IPS DF 4.7 (cell line): ENCODE data around the gene CEP43.

Experiments used
- DNase-seq: peaks from one replicate; pipeline ENCODE4 v3.0.0-alpha.2; 2013; ENCODE audit warnings: low spot score; ENCODE audit errors: extremely low read depth

The CEP43 gene

DNA sequence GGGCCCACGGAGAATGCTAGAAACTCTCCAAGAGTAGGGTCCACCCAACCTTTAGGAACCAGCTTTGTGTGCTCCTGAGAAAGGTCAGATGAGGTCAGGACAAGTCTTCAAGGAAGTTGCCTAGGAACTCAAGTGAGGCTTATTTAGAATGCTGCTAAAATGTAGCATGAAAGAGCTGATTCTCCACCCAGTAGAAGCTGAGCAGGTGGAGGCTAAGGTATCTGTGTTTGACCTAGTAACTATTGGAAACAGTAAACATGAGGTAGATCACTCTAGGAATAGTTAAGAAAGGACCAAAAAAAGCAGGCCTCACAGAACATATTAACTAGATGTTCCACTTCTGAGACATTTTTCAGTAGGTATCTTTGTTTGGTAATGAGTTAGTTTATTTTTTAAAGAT lies 13.9 kb downstream of the CEP43 start:
- no peak for DNase-seq

DNA sequence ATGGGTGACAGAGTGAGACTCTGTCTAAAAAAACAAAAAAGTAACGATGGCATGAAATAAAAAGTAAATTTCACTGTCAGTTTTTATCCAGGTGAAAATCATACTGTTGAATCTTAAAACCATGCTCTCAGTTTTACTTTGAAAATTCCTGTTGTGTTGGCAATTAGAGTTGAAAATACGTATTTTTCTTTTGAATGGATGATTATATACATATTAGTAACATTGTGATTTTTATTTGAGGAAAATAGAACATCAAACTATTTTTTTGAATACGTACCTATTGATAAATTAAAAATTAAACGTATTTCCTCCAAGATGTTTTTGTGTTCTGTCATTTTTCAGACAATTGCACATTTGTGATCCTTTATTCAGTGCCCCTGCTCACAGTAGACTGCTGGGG lies 14.7 kb downstream of the CEP43 start:
- no peak for DNase-seq

GRCh38 chr6:167015302-167015701 lies 16.1 kb downstream of the CEP43 start:
- no peak for DNase-seq

GRCh38 chr6:167020206-167020605 lies 21.0 kb downstream of the CEP43 start:
- no peak for DNase-seq

GRCh38 chr6:167027308-167027707 lies 28.1 kb downstream of the CEP43 start:
- DNase-seq: no peak

- DNase-seq: no peak
These were observed 28.6 kb downstream of the CEP43 start for GRCh38 chr6:167027772-167028171.

- DNase-seq: no peak
These were observed 31.2 kb downstream of the CEP43 start for GRCh38 chr6:167030222-167031072.

DNA sequence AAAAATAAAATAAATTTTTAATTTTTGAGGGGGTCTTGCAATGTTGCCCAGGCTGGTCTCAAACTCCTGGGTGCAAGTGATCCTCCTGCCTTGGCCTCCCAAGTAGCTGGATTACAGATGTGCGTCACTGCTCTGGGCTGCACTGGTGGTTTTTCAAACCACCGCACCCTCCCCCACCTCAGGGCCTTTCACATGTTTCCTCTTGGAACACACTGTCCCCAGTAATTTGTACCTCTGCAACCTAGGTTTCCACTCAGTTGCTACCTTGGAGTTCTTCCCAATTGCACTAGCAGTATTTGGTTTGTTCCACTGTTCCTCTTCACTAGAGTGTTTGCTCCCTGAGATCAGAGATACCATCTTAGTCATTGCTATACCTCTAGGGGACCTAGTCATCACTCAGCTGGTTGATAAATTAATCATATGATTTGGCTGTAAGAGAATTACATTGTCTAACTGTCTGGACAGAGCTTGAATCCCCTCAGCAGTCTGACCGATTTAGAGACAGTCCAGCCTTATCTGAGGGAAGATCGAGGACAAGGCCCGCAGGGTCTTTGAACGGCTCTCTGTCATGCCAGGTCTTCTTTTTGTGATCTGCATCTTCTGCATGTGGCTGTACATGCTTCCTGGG lies 32.0 kb downstream of the CEP43 start:
- no peak for DNase-seq

GRCh38 chr6:167034056-167034455 lies 34.9 kb downstream of the CEP43 start:
- no peak for DNase-seq

DNA sequence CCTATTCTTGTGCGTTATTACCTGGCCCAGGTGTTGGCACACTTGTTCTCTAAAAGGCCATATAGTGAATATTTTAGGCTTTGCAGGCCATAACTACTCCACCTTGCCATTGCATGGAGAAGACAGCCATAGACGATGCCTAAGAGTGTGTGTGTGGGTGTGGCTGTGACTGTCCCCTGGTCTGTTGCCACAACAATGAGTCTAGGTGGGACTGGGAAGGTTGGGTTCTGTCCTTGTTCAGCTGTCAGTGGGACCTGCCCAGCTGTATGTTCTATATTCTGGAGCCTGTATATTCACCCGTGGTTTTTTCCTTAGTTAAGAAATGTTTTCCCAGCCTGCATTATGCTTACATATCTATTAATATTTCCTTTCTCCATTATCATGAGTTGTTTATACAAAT lies 38.6 kb downstream of the CEP43 start:
- DNase-seq: no peak

DNA sequence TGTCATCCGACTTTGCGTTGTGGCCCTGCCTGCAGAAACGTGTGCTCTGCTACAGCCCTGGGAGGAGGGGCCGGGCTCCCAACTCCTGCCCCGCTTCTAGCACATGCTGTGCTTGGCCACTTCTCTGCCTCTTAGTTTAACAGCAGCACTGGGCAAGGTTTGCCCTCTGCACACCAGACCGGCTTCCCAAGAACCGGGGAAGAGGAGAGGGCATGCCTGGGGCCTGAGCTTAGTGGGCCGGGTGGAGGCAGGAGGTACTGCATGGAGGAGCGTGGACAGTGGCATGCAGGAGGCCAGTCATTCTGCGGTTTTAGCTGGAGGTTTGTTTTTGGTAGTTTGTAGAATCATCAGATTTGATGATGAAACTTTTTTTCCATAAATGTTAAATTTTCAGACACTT lies 45.5 kb downstream of the CEP43 start:
- DNase-seq: no peak

DNA sequence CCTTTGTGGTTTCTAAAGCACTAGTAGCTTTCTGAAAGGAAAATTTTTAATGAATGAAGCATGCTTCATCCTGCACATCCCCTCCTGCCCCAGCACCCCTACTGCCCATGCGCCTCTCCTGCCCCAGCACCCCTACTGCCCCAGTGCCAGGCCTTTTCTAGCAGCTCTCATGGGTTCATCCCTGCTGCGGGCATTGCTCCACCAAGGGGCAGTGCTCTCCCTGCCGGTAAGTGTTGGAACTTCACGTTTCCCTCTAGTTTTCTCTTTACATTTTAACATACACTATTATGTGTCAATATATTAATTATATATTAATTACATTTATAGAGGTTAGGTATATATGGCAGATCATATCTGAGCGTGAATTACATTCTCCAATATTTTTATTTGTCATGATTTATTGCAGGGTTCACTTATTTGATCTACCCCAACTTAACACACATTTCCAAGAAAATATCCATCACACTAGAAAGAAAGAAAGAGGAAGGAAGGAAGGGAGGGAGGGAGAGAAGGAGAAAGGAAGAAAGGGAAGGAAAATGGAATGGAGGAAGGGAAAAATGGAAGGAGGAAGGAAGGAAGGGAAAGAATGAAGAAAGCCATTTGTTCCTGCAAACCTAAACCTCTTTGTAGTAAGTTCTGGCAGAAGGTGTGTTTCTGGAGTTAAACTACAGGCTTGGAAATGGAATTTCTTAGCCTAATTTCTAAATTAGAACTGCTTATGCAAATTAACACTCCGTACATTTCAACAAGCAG lies 46.8 kb downstream of the CEP43 start:
- no peak for DNase-seq

GRCh38 chr6:167046861-167047495 lies 47.8 kb downstream of the CEP43 start:
- no peak for DNase-seq

- no peak for DNase-seq
These were observed 48.4 kb downstream of the CEP43 start for GRCh38 chr6:167047554-167047953.
